NCI-H146 treated with DMSO at 0.1 percent for 48 hours (cell line): ENCODE results near the gene HCFC1.

Source experiments
- DNase-seq: peaks from one replicate; lab custom pipeline; 2025; ENCODE audit not compliant: unreplicated experiment; lab: John Stamatoyannopoulos, UW

Gene HCFC1

GRCh38 chrX:153925739-153926551, 45.7 kb downstream of the HCFC1 start, which contains the start of gene ARHGAP4:
Gene ARHGAP4 (minus strand): TSS chrX:153926264. CDS start chrX:153926202, 62 bp downstream.
- DNase-seq, result no peak

GRCh38 chrX:153925387-153925738, 46.3 kb downstream of the HCFC1 start:
- no peak for DNase-seq

GRCh38 chrX:153924149-153924861, 47.3 kb downstream of the HCFC1 start:
- no peak for DNase-seq

- DNase-seq, result no peak
These were observed 48.4 kb downstream of the HCFC1 start for GRCh38 chrX:153922932-153923857.

- no peak for DNase-seq
These were observed 49.8 kb downstream of the HCFC1 start for GRCh38 chrX:153921511-153922446.

- no peak for DNase-seq
These were observed 50.5 kb downstream of the HCFC1 start for GRCh38 chrX:153921070-153921469.

- DNase-seq, result no peak
These were observed 51.1 kb downstream of the HCFC1 start for GRCh38 chrX:153920546-153920945.

- no peak for DNase-seq
These were observed 52.3 kb downstream of the HCFC1 start for GRCh38 chrX:153919281-153919680.

GRCh38 chrX:153917869-153918268, 53.7 kb downstream of the HCFC1 start:
- DNase-seq, result no peak

- no peak for DNase-seq
These were observed 57.9 kb downstream of the HCFC1 start for GRCh38 chrX:153913701-153914100.

GRCh38 chrX:153913211-153913610, 58.4 kb downstream of the HCFC1 start:
- DNase-seq, result no peak

- no peak for DNase-seq
These were observed 59.8 kb downstream of the HCFC1 start for GRCh38 chrX:153911798-153912197.

GRCh38 chrX:153910446-153910845, 61.2 kb downstream of the HCFC1 start:
- DNase-seq, result no peak

GRCh38 chrX:153909980-153910360, 61.6 kb downstream of the HCFC1 start:
- no peak for DNase-seq

GRCh38 chrX:153909024-153909979, 62.3 kb downstream of the HCFC1 start:
- DNase-seq, result no peak

- DNase-seq, result no peak
These were observed 63.3 kb downstream of the HCFC1 start for GRCh38 chrX:153908219-153908860.

- DNase-seq, result no peak
These were observed 64.2 kb downstream of the HCFC1 start for GRCh38 chrX:153907456-153907855.

GRCh38 chrX:153906126-153906917, 65.3 kb downstream of the HCFC1 start:
- no peak for DNase-seq
